ENCODE measurements around the gene CD69. TPM values are rescaled to one million over a fixed set of nuclear protein-coding genes. Genes with fewer than 3 reads are reported as not detected.

The CD69 gene
- total and polyA plus RNA-seq, 12 donors = 0.17 to 6.2 (median 0.50) TPM; not detected in 2

GRCh38 chr12:9786726-9787717, 26.3 kb upstream of the CD69 start:
- DNase-seq = no peak
- Histone ChIP-seq H3K4me1 (no peaks in the 10 kb centered on the region), H3K27ac (no peak overlapping the region), H3K36me3 (no peaks in the 10 kb centered on the region), H3K4me3 (no peak overlapping the region), H3K9me3 (peaks cover 0 to 9% (median 0%) of the 10 kb centered on the region in 11 donors), H3K27me3 (no peaks in the 10 kb centered on the region)
- TF ChIP-seq CTCF (IDR thresholded peaks at IDR 0.05) = no peak
- intact Hi-C loops (cut with DNase I) = no loop called here
- 73 to 77% methylated on average over 6 of the region's 6 CpGs for WGBS, 2 donors
- ATAC-seq = no peak

GRCh38 chr12:9784816-9785215, 24.1 kb upstream of the CD69 start:
- peaks cover 0 to 15% (median 0%) of the 10 kb centered on the region in 11 donors for H3K9me3 ChIP-seq
- no peak overlapping the region for H3K4me3 ChIP-seq
- intact Hi-C loops (cut with DNase I) = no loop called here
- no peak for TF ChIP-seq CTCF (IDR thresholded peaks at IDR 0.05)
- H3K4me1 ChIP-seq = no peaks in the 10 kb centered on the region
- DNase-seq = no peak
- no peak for ATAC-seq
- no peaks in the 10 kb centered on the region for H3K27me3 ChIP-seq
- H3K27ac ChIP-seq = no peak overlapping the region
- 58 to 75% methylated on average over 3 of the region's 3 CpGs for WGBS, 2 donors
- no peaks in the 10 kb centered on the region for H3K36me3 ChIP-seq

GRCh38 chr12:9784326-9784725, 23.6 kb upstream of the CD69 start:
- no peaks in the 10 kb centered on the region for H3K4me1 ChIP-seq
- H3K9me3 ChIP-seq = peaks cover 0 to 12% (median 0%) of the 10 kb centered on the region in 11 donors
- no peaks in the 10 kb centered on the region for H3K36me3 ChIP-seq
- intact Hi-C loops (cut with DNase I) = no loop called here
- TF ChIP-seq CTCF (IDR thresholded peaks at IDR 0.05) = no peak
- 93 to 96% methylated on average over 2 of the region's 2 CpGs for WGBS, 2 donors
- no peak for ATAC-seq
- no peak overlapping the region for H3K27ac ChIP-seq
- no peak overlapping the region for H3K4me3 ChIP-seq
- no peak for DNase-seq
- no peaks in the 10 kb centered on the region for H3K27me3 ChIP-seq

- ATAC-seq (no peak), DNase-seq (no peak)
- Histone ChIP-seq H3K27me3 (no peaks in the 10 kb centered on the region), H3K9me3 (peaks cover 0 to 7% (median 0%) of the 10 kb centered on the region in 11 donors), H3K36me3 (no peaks in the 10 kb centered on the region), H3K4me3 (no peak overlapping the region), H3K27ac (no peak overlapping the region), H3K4me1 (no peaks in the 10 kb centered on the region)
- 69 to 74% methylated on average over 7 of the region's 7 CpGs for WGBS, 2 donors
- intact Hi-C loops (cut with DNase I) = no loop called here
- TF ChIP-seq CTCF (IDR thresholded peaks at IDR 0.05) = no peak
These were observed 22.1 kb upstream of the CD69 start for GRCh38 chr12:9782547-9783382.

Data from heart right ventricle (tissue), 16 donors.